GM13977 (cell line): ENCODE measurements around the gene DENND2A.
"Not testable (repeated sequence)": the region's sequence is repeated elsewhere in the genome, so short reads cannot be mapped to it uniquely, and the experiment has no call there.

Source experiments
- DNase-seq: peaks from one replicate; pipeline ENCODE4 v3.0.0; 2012; ENCODE audit warnings: low spot score
- CTCF ChIP-seq: IDR thresholded peaks from 2 replicates; pipeline ENCODE4 v1.5.1; 2012; ENCODE audit warnings: mild to moderate bottlenecking, control low read depth; ENCODE audit not compliant: insufficient read depth; ENCODE audit errors: extremely low read depth, missing control alignments
- in situ Hi-C: fragments of 300-500 bp; cut with MboI; formaldehyde crosslinking; loops from one replicate; pipeline ENCODE4 v1.12.0; 2022; ENCODE audit warnings: low sequenced_read_pairs, low pct_unique_long_range_greater_than_20kb, mixed read lengths, inconsistent platforms; ENCODE audit not compliant: unreplicated experiment

The DENND2A gene

GRCh38 chr7:140517546-140518369 lies 122.9 kb downstream of the DENND2A start:
- in situ Hi-C loops: loop anchor here (25.0 kb wide), 1 partner anchor 470 kb away; no protein-coding TSS in a partner anchor
- TF ChIP-seq CTCF: peak; percentile 82
- peak; percentile 80 for DNase-seq

GRCh38 chr7:140512317-140513000 lies 128.2 kb downstream of the DENND2A start:
- DNase-seq: no peak
- no peak for TF ChIP-seq CTCF
- in situ Hi-C loops: loop anchor here (25.0 kb wide), 1 partner anchor 475 kb away; no protein-coding TSS in a partner anchor

GRCh38 chr7:140509789-140510188 lies 130.8 kb downstream of the DENND2A start:
- in situ Hi-C loops: loop anchor here (25.0 kb wide), 1 partner anchor 478 kb away; no protein-coding TSS in a partner anchor
- TF ChIP-seq CTCF: no peak
- DNase-seq: no peak

GRCh38 chr7:140507556-140507955 lies 133.1 kb downstream of the DENND2A start:
- in situ Hi-C loops: loop anchor here (25.0 kb wide), 1 partner anchor 480 kb away; no protein-coding TSS in a partner anchor
- DNase-seq: not testable (repeated sequence)

GRCh38 chr7:140506788-140507464 lies 133.7 kb downstream of the DENND2A start:
- in situ Hi-C loops: loop anchor here (25.0 kb wide), 1 partner anchor 480 kb away; no protein-coding TSS in a partner anchor
- DNase-seq: no peak
- no peak for TF ChIP-seq CTCF

GRCh38 chr7:140501966-140502365 lies 138.6 kb downstream of the DENND2A start:
- no peak for TF ChIP-seq CTCF
- no peak for DNase-seq
- in situ Hi-C loops: loop anchor here (25.0 kb wide), 1 partner anchor 485 kb away; no protein-coding TSS in a partner anchor

GRCh38 chr7:140497807-140498206 lies 142.8 kb downstream of the DENND2A start:
- in situ Hi-C loops, DNase-seq: not testable (repeated sequence)
